ENCODE measurements around the gene SEPTIN7.

Gene SEPTIN7

DNA sequence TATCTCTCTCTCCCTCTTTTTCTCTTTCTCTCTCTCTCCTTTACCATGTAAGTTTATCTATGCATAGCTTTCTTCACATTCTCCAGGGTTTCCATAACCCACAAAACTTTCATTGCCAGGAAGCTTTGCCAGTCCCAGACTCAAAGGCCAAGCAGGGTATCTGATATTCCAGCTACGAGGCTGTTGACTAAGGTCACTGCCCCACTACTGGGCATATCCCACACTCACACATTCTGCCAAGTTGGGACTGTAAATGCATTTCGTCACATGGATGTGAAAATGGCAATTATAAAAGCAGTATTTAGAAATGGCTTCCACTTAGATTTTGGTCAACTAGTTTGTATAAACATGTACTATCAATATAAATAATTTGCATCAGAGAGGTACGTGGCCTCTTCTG is 43.3 kb upstream of the SEPTIN7 start:
- H3K4me3 ChIP-seq (ENCODE audit: low read depth, low read length), result no peak overlapping the region
- TF ChIP-seq MAX (IDR thresholded peaks at IDR 0.05; ENCODE audit: low read depth, low read length) (no peak), POLR2A (IDR thresholded peaks at IDR 0.05; ENCODE audit: extremely low read depth, insufficient read length) (no peak), MYC (IDR thresholded peaks at IDR 0.05; ENCODE audit: low read depth, low read length) (no peak)
- TF ChIP-seq, protein P1, sequence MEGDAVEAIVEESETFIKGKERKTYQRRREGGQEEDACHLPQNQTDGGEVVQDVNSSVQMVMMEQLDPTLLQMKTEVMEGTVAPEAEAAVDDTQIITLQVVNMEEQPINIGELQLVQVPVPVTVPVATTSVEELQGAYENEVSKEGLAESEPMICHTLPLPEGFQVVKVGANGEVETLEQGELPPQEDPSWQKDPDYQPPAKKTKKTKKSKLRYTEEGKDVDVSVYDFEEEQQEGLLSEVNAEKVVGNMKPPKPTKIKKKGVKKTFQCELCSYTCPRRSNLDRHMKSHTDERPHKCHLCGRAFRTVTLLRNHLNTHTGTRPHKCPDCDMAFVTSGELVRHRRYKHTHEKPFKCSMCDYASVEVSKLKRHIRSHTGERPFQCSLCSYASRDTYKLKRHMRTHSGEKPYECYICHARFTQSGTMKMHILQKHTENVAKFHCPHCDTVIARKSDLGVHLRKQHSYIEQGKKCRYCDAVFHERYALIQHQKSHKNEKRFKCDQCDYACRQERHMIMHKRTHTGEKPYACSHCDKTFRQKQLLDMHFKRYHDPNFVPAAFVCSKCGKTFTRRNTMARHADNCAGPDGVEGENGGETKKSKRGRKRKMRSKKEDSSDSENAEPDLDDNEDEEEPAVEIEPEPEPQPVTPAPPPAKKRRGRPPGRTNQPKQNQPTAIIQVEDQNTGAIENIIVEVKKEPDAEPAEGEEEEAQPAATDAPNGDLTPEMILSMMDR (IDR thresholded peaks at IDR 0.05; ENCODE audit: low read depth, low read length), result no peak
- DNase-seq (ENCODE audit: low read depth), result no peak

GRCh38 chr7:35758421-35758820 is 42.4 kb upstream of the SEPTIN7 start:
- TF ChIP-seq POLR2A (IDR thresholded peaks at IDR 0.05; ENCODE audit: extremely low read depth, insufficient read length) (no peak), MAX (IDR thresholded peaks at IDR 0.05; ENCODE audit: low read depth, low read length) (no peak)
- TF ChIP-seq, protein P1 (IDR thresholded peaks at IDR 0.05; ENCODE audit: low read depth, low read length), result peak; percentile 22
- peak; percentile 29 for DNase-seq (ENCODE audit: low read depth)
- H3K4me3 ChIP-seq (ENCODE audit: low read depth, low read length), result no peak overlapping the region

- no peak for DNase-seq (ENCODE audit: low read depth)
- TF ChIP-seq, protein P1 (IDR thresholded peaks at IDR 0.05; ENCODE audit: low read depth, low read length), result no peak
- TF ChIP-seq MAX (IDR thresholded peaks at IDR 0.05; ENCODE audit: low read depth, low read length) (no peak), MYC (IDR thresholded peaks at IDR 0.05; ENCODE audit: low read depth, low read length) (no peak), POLR2A (IDR thresholded peaks at IDR 0.05; ENCODE audit: extremely low read depth, insufficient read length) (no peak)
- H3K4me3 ChIP-seq (ENCODE audit: low read depth, low read length), result no peak overlapping the region
Measured at GRCh38 chr7:35760143-35760745, 40.6 kb upstream of the SEPTIN7 start.

DNA sequence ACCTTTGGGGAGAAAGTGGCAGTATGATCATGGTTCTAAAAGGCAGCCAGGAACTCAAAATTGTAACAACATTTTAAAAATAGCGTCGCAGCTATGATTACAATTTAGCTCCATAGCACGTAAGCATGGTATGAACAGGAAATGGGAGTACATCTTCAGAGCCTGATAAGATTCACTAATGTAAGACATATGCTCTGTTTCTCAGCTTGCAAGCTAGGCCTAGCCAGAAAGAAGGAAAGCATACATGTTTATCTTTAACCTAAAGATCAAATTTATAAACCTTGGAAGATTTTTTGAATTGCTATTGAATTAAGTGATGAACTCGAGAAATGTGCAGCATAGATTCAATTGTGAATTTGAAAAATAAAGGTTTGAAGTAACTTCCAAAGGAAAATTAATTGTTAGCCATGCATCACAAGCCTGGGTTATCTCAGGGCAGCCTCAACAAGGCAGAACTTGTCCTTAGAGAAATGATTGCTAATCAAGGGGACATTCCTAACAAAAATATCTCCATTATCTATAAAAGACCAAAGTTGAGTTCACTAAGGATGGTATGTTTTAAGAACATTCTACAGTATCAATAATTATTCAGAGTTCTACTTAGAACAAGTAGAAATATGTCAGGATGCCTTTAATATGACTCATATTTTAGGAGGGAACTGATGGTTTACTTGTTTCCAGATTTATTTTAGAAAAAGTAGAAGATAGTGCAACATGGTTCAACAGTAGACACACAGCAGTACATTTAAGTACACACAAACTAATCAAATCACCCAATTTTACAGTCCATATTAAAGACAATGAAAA is 38.8 kb upstream of the SEPTIN7 start:
- peak; percentile 43 for DNase-seq (ENCODE audit: low read depth)
- H3K4me3 ChIP-seq (ENCODE audit: low read depth, low read length), result no peak overlapping the region
- TF ChIP-seq MYC (IDR thresholded peaks at IDR 0.05; ENCODE audit: low read depth, low read length), result peak; percentile 21; the same call in 1 of the 2 replicates
- TF ChIP-seq, protein P1 (IDR thresholded peaks at IDR 0.05; ENCODE audit: low read depth, low read length), result no peak

DNA sequence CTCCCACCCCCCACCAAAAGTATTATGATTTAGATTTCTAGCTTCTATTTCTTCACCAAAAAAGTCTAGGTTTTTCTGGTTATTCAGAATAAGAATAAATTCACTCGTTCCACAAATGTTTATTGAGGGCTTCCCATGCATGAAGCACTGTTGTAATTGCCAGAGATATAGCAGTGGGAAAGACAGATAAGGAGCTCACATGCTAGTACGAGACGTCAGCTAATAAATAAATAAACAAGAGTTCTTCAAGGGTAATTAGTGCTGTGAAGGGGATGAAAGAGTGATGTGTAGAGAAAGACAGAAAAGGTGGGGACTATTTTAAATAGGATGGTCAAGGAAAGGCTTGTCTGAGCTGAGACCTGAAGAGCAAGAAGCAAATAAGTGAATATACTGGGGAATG is 38.1 kb upstream of the SEPTIN7 start:
- TF ChIP-seq MYC (IDR thresholded peaks at IDR 0.05; ENCODE audit: low read depth, low read length) (no peak), POLR2A (IDR thresholded peaks at IDR 0.05; ENCODE audit: extremely low read depth, insufficient read length) (no peak), MAX (IDR thresholded peaks at IDR 0.05; ENCODE audit: low read depth, low read length) (no peak)
- TF ChIP-seq, protein P1 (IDR thresholded peaks at IDR 0.05; ENCODE audit: low read depth, low read length), result no peak

More for the DNA sequence above, 38.1 kb upstream of the SEPTIN7 start:
- DNase-seq (ENCODE audit: low read depth), result no peak
- no peak overlapping the region for H3K4me3 ChIP-seq (ENCODE audit: low read depth, low read length)

Measured in NB4 (cell line).